CMK (cell line): ENCODE measurements around the gene STX8.
"Not testable (repeated sequence)": the region's sequence is repeated elsewhere in the genome, so short reads cannot be mapped to it uniquely, and the experiment has no call there.

Experiments used
- DNase-seq: peaks from one replicate; pipeline ENCODE4 v3.0.0-alpha.2; 2010; ENCODE audit warnings: low read depth

The STX8 gene, protein sequence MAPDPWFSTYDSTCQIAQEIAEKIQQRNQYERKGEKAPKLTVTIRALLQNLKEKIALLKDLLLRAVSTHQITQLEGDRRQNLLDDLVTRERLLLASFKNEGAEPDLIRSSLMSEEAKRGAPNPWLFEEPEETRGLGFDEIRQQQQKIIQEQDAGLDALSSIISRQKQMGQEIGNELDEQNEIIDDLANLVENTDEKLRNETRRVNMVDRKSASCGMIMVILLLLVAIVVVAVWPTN

DNA sequence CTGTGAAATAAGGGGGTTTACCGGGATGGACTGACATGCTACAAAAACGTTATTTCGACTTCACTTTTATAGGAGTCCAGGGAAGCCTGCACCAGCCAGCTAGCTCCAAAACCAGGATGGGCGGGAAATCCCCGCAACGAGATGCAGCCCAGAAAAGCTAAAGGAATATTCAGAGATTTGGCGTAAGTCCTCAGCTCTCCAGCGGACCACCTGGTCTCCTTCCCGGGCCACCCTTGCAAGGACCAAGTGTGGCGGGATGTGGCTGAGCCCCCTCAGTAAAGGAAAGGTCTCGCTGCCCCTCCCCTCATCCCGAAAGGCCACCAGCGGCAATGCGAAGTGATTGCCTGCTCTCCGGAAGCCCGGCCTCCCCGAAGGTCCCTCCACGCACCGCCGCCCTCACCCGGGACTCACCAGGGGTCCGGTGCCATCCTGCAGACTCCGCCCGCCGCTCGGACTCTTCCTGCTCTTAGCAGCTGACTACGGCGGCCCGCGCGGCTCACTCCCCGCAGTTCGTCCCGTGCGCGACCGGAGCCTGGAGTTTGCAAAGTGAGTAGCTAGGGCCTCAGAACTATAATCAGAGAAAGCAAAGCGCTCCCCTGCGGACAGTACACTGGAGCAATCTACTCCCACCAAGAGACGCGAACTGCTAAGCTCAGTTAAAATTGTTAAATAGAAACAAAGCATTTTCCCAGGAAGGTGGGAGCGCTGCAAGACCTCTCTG lies at the start of gene STX8:
Gene STX8 (minus strand): TSS at position 440 of the 721 bp plus-strand sequence. CDS start 12 bp downstream, at position 428.
- DNase-seq = peak; percentile 72

DNA sequence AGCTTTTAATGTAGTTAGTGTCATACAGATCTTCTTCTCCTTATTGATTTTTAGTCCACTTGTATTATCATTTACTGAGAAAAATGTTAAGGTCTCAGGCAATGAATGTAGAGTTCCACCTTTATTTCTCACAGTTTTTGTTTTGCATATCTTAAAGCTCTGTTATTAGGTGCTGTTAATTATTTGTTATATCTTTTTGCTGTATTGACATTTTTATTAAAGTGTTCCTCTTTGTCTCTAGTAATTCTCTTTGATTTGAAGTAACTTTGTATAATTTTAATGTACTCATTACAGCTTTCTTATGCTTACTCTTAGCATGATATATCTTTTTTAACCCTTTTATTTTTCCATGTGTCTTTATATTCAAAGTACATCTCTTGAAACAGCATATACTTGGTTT lies 47.3 kb upstream of the STX8 start:
- no peak for DNase-seq

DNA sequence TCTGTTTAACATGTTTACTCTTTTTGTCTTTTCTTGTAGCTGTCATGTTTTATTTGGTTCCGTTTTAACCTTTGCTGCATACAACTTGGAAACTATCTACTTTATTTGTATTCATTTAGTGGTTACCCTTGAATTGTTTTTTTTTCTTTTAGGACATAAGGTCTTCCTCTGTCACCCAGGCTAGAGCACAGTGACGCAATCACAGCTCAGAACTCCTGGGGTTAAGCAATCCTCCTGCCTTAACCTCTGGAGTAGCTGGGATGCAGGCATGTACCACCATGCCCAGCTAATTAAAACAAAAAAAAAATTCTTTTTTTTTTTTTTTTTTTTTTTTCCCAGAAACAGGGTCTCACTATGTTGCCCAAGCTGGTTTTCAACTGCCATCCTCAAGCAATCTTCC lies 39.9 kb upstream of the STX8 start:
- no peak for DNase-seq

DNA sequence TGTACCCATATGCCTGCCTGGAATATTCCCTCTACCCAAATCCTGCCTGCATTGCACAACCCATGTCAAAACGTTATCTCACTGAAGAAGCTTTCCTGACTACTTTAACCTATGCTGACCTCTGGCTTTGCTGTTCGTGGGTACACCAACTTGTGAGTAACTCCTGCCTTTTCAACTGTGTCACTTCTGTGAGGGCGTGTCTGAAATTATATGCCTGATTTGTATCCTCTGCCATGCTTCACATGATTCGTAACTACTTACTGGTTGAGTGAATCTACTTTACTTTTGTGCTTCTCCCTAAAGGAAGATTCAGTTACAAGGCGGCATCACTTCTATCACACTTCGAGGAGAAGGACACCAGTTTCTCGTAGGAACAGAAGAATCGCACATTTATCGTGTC lies 36.4 kb upstream of the STX8 start:
- DNase-seq = no peak

DNA sequence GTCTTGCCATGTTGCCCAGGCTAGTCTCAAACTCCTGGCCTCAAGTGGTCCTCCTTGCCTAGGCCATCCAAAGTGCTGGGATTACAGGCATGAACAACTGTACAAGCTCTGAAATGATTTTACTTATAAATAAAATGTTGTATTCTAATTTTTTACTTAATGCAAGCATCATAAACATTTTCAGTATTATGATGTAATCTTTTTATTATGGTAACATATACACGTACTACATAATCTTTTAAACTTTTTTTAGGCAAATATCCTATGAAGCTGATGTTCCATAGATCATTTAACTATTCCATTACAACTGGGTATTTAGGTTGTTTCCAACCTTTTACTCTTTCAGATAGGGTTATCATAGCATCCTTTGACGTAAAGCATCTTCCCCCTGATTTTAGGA lies 35.9 kb upstream of the STX8 start:
- no peak for DNase-seq

DNA sequence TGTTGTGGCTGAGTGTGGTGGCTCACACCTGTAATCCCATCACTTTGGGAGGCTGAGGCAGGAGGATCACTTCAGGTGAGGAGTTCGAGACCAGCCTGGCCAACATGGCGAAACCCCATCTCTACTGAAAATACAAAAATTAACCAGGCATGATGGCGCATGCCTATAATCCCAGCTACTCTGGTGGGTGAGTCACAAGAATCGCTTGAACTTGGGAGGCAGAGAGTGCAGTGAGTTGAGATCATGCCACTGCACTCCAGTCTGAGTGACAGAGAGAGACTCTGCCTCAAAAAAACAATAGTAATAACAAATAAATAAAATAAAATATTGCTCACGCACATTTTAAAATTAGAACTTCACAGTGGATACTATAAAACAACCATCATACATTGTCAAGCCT lies 31.4 kb upstream of the STX8 start:
- DNase-seq = not testable (repeated sequence)

DNA sequence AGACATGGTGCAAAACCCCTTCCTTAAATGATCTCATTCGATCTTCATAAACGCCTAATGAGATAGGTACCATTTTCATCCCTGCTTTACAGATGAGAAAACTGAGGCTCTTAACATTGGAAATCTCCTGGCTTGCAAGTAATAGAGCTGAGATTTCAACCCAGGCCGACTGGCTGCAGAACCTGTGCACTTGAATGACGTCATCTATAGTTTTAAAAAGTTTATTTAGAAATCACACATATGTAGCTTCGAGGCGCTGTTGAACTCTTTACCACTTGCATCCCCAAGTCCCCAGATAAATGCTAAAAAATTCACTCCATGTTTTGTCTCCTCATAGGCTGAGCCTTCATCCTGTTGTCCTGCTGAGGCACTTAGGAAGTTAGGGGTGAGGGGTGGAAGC lies 30.8 kb upstream of the STX8 start:
- no peak for DNase-seq

DNA sequence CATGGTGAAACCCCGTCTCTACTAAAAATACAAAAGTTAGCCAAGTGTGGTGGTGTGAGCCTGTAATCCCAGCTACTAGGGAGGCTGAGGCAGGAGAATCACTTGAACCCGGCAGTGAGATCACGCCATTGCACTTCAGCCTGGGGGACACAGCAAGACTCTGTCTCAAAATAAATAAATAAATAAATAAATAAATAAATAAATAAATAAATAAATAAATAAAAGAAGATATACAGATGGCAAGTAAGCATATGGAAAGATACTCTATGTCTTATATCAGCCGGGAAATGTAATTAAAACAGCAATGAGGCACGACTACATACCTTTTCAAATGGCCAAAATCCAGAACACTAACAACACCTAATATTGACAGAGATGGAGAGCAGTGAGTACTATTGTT lies 29.0 kb upstream of the STX8 start:
- DNase-seq = not testable (repeated sequence)

DNA sequence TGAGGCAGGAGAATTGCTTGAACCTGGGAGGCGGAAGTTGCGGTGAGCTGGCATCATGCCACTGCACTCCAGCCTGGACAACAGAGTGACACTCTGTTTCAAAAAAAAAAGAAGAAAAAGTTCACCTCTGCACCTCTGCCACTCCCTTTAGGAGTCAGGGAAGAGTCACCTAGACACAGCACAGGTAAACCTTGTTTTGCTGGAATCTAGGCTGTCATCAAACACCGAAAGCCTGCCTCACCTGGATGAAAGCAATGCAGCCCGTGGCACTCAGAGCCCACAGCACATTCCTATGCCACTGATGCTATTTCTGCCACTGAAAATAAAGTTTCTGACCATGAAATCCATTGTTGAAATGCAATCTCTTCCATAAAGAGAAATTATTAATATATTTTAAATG lies 23.0 kb upstream of the STX8 start:
- no peak for DNase-seq

DNA sequence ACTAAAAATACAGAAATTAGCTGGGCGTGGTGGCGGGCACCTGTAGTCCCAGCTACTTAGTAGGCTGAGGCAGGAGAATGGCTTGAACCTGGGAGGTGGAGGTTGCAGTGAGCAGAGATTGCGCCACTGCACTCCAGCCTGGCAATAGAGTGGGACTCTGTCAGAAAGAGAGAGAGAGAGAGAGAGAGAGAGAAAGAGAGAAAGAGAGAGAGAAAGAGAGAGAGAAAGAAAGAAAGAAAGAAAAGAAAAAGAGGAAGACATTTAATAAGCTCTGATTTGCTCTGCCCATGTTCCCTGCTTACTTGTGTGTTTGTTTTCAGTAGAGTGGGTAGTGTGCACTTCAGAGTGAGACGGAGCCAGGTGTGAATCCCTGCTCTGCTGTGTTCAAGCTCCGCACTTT lies 22.0 kb upstream of the STX8 start:
- DNase-seq = not testable (repeated sequence)

DNA sequence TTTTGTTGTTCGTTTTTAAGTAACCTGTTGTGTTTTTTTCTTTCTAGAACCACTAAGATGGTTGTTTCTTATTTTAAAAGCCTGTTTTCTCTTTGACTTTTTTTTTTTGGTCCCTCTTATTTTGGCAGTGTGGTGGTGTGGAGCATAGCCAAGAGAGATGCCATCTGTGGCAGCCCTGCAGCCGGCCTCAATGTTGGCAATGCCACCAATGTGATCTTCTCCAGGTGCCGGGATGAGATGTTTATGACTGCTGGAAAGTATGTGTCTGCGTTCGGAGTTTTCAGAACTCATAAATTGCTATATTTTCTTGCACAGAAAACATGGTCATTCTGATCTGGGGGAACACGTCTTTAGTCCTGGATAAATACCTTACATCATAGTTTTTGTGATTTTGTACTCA lies 18.4 kb upstream of the STX8 start:
- no peak for DNase-seq

DNA sequence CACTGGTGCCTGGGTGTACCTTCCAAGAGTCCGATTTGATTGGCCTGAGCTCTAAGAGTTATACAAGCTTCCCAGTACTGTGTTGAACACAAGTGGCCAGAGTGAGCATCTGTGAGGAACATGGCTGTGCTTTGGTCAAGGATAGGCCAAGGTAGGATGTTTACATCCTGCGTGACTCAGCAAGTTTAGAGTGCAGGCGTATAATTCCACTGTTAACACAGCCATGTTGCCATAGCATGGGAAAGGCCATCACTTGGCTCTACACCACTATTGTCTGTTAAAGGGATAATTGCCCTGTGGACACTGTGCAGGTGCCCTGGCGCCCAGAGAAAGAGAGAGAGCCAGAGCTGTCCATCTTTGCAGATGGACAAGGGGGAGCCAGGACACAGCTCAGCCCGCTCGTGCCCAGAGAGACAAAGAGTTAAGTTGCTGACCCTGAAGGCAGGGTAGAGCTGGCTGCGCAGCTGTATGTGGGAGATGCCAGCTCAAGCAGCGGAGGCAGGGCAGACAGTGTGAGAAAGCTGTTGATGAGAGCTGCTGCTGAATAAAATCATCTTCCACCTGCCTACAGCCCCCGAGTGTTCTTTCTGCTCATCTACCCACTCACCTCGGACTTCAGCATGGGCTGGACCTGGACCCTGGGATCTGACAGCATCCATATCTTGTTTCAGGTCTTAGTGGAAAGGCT lies 12.5 kb upstream of the STX8 start:
- no peak for DNase-seq

DNA sequence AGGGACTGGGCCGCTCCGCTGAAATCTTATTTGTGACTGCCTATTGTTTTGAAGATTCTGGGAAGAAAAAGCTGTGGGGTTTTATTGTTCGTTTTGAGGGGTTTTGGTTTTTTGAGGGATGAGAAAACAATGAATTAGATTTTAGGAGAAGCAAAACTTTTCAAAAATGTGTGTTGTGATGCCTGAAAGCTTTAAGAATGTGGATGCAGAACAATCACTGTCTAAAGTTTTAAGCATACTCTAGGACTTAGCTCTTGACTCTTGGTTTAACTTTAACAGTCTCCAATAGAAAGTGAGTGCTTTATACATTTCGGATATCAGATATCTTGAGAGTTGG lies 1.7 kb upstream of the STX8 start:
- no peak for DNase-seq

DNA sequence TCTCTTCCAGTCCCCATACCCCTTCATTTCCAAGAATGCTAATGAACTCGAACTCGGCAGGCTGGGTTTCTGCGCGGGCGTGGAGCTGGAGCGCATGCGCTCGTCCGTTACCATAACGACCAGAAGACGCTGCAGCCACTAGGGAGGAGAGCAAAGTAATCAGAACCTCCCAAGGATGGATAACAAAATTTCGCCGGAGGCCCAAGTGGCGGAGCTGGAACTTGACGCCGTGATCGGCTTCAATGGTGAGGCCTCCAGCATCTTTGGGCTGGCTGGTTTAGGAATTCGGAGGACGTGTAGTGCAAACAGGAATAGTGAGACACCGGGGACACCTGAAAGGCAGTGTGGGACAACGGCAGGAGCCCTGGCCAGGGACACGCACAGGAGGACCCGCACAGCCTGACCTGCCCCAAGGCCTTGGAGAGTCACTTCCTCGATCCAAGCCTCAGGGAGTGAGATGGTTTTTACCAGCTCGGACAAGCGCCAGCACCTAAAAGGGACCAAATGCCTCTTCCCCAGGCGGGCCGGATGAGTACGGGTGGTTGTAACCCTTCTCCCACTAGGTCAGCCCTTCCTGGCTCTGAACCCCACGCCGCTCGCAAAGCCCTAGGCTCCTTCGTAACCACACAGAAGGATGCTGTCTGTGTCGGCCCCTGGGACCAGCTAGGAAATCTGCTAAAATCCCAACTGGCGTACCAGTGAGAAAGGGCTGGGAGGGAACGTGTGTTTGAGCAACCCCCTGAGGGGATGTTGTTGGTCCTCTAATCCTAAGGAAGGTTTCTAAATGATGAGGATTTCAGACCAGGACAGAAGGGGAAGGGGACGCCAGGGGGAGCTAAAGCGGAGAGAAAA lies 1.1 kb upstream of the STX8 start, which contains the start of gene CFAP52:
Gene CFAP52 (plus strand): TSS at position 122 of the 852 bp plus-strand sequence. CDS start 54 bp downstream, at position 176.
- no peak for DNase-seq

DNA sequence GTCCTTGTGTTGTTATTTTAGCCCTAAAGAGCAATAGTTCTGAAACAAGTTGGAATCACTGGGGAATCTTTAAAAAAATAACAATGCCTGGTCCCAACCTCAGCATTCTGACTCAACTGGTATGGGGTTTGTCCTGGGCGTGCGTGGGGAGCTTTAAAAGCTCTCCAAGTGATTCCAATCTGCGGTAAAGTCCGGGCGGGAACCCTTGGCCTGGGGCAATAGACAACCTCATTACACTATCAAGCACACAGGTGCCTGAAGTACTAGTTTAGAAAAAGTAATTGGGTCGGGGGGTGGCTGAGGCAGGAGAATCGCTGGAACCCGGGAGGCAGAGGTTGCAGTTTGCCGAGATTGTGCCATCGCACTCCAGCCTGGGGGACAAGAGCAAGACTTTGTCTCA lies 4.4 kb downstream of the STX8 start:
- DNase-seq = no peak

DNA sequence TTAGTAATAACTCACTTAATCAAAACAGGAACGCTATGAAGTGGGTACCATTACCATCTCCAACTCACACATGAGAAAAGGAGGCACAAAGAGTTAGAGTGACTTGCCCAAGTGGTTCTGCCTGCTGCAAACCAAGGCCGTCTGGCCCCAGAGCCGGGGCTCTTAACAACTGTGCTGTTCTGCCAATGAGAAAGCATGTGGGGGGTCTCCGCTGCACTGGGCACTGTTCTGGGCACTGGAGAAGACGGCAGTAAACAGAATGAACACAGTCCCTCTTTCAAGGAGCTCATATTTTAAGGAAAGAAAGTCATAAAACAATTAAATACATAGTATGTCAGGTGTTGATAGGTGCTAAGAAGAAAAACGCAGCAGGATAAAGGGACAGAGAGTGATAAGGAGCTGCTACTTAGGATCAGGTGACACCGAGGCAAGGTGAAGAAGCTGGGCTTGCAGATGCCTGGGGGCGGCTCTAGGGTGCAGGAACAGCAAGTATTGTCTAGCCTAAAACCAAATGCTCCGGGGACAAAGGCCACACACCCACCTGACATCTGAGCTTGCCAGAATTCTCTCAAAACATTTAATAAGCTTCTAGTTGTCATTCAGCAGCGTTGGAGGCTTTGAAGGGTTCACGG lies 6.5 kb downstream of the STX8 start:
- no peak for DNase-seq

DNA sequence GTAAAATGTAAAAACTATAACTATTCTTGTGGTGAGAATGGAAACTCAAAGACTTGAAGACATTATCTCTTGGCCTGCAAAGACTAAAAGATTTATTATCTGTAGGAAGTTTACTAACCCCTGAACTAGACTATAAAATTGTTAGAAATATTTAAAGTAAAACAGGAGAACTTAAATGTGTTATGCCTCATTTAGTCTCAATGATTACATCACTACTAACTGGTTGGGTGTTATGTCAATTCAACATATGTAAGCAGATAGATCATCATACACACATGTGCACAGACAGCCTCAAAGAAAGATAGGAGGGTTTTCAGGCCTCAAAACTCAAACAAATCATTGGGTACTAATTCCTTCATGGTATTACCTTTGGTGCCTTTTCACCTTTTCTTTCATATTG lies 7.6 kb downstream of the STX8 start:
- DNase-seq = no peak

DNA sequence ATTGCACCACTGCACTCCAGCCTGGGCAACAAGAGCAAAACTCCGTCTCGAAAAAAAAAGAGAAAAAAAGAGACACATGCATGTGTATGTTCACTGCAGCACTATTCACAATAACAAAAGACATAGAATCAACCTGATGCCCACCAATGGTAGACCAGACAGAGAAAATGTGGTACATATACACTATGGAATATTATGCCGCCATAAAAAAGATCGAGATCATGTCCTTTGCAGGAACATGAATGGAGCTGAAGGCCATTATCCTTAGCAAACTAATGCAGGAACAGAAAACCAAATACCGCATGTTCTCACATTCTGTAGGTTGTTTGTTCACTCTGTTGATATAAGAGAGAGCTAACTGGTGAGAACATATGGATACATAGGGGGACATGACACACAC lies 8.9 kb downstream of the STX8 start:
- not testable (repeated sequence) for DNase-seq

DNA sequence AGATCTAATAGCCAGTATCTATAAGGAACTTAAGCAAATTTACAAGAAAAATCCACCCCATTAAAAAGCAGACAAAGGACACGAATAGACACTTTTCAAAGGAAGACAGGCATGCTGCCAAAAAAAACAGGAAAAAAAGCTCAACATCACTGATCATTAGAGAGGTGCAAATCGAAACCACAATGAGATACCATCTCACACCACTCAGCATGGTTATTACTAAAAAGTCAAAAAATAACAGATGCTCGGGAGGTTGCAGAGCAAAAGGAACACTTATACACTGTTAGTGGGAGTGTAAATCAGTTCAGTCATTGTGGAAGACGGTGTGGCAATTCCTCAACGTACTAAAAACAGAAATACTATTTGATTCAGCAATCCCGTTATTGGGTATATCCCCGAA lies 9.6 kb downstream of the STX8 start:
- DNase-seq = no peak

DNA sequence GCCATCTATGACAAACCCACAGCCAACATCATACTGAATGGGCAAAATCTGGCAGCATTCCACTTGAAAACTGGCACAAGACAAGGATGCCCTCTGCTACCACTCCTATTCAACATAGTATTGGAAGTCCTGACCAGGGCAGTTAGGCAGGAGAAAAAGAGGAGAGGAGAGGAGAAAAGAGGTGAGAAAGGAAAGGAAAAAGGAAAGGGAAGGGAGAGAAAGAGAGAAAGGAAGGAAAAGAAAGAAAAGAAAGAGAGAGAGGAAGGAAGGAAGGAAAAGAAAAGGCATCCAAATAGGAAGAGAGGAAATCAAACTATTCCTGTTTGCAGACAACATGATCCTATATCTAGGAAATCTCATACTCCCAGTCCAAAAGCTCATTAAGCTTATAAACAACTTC lies 11.5 kb downstream of the STX8 start:
- DNase-seq = no peak

DNA sequence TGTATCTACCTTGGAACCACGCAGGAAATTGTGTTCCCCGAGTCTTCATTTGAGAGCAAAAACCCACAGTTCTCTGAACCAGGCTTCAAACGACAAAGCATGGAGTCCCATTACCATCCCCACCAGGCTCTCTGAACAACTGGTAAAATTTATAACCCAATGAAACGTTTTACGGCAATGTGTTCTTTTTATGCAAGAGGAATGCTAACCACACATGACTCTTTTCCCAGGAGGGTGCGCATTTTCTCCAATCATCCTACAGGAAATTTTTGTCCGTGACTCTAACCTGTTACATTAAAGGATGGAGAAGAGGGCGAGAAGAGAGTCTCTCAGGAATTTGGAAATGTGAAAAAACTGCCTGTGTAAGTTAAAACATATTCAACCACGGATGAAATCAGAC lies 17.8 kb downstream of the STX8 start:
- no peak for DNase-seq

DNA sequence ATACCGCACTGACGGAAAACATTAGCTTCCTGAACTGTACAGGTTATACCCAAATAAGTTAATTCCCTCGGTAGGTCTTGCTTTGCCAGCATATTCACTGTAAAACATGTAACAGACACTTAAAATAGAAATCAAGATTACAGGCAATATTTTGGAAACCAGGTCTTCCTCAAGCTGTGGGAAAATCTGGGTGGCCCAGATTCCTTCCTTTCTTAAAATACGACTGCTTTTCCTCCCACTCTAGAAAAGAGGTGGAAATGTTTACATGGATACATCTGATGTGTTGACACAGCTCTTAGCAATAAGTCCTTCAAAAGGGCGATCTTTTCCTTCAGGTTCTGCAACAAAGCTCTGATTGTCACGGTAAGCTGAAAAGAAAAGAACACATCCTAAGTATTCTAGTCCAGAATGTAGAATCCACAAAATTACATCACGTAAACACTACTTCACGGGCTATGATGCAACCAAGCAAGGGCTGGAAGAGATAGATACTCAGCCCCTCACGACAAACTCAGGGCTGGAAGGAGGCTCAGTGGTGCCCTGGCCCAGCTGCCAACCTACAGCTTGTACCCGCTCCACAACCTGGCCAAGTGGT lies 18.4 kb downstream of the STX8 start:
- DNase-seq = no peak
